Suprapubic skin (tissue), 4 donors: ENCODE results near the gene RFC3.

Source experiments
- CTCF ChIP-seq, 2 donors: fragments of 200-600 bp in 1 of 2; fragments of 450-650 bp in 1 of 2; sonication (generic) in 1 of 2; IDR thresholded peaks; one replicate each; pipeline ENCODE4 v1.5.1; 2016 to 2019; ENCODE audit warnings: antibody characterized with exemption in 2 of 2, mild to moderate bottlenecking in 1 of 2, moderate library complexity in 1 of 2
- POLR2A ChIP-seq, 2 donors: fragments of 450-650 bp; IDR thresholded peaks; one replicate each; pipeline ENCODE4 v1.6.1; 2017; ENCODE audit warnings: antibody characterized with exemption in 2 of 2, mild to moderate bottlenecking in 2 of 2, moderate library complexity in 2 of 2
- POLR2AphosphoS5 ChIP-seq, 3 donors: sonication (generic); formaldehyde crosslinking; IDR thresholded peaks; one replicate each; pipeline ENCODE4 v1.6.1; 2017; ENCODE audit warnings: antibody characterized with exemption in 3 of 3

- no peak for TF ChIP-seq CTCF (IDR thresholded peaks at IDR 0.05)
- no peak for TF ChIP-seq POLR2A (IDR thresholded peaks at IDR 0.05)
- no peak for TF ChIP-seq POLR2AphosphoS5 (IDR thresholded peaks at IDR 0.05)
Observed at GRCh38 chr13:33773790-33774462, 44.0 kb upstream of the RFC3 start.
